Upper lobe of right lung (tissue), 1 donor: ENCODE results near the gene KCNJ15. TPM values are rescaled to one million over a fixed set of nuclear protein-coding genes. Genes with fewer than 3 reads are reported as not detected.
A peak's percentile ranks its signal among the peaks of the same experiment; 100 is the strongest.

Source experiments
- ATAC-seq: fragments of 200-7000 bp; cut with Tn5 transposase; one replicate; pipeline ENCODE4 v1.9.1; 2020; ENCODE audit warnings: mild to moderate bottlenecking, moderate library complexity
- DNase-seq: peaks from one replicate; pipeline ENCODE4 v3.0.0-alpha.2; 2020
- H3K27ac ChIP-seq: fragments of 200-600 bp; one replicate; pipeline ENCODE4 v1.8.0; 2022
- H3K27me3 ChIP-seq: fragments of 200-600 bp; one replicate; pipeline ENCODE4 v1.8.0; 2022; ENCODE audit warnings: mild to moderate bottlenecking
- H3K36me3 ChIP-seq: fragments of 200-600 bp; one replicate; pipeline ENCODE4 v1.8.0; 2022
- H3K4me1 ChIP-seq: fragments of 200-600 bp; one replicate; pipeline ENCODE4 v1.8.0; 2022
- H3K4me3 ChIP-seq: fragments of 200-600 bp; one replicate; pipeline ENCODE4 v1.8.0; 2022; ENCODE audit warnings: mild to moderate bottlenecking
- H3K9me3 ChIP-seq: fragments of 200-600 bp; one replicate; pipeline ENCODE4 v1.8.0; 2022
- CTCF ChIP-seq: fragments of 200-600 bp; IDR thresholded peaks from one replicate; pipeline ENCODE4 v1.8.0; 2022; ENCODE audit warnings: antibody characterized with exemption
- intact Hi-C: fragments of 100-400 bp; cut with DNase I; formaldehyde crosslinking; loops from one replicate; pipeline ENCODE4 v1.11.0; 2022
- total RNA-seq: library from RNA; stranded (reverse); fragmentation: NEBNext Ultra II Directional; extraction: Animal tissue kit (Norgen Biotek cat#: 25700); gene quantifications from one replicate; pipeline ENCODE4 v1.2.1, GENCODE V29; 2021
- donor health status: DM: no; HTN: yes; CAD: no; lungs with severe emphysema.

KCNJ15 gene
- total RNA-seq, 1 donor from 2014 or later = 80.1 TPM

- intact Hi-C loops = no loop called here
- H3K4me1 ChIP-seq = peaks cover 40% of the 10 kb centered on the region
- DNase-seq = no peak
- no peak overlapping the region for H3K27ac ChIP-seq
- ATAC-seq = no peak
- TF ChIP-seq CTCF = no peak
- no peak overlapping the region for H3K4me3 ChIP-seq
- H3K36me3 ChIP-seq = no peaks in the 10 kb centered on the region
- no peaks in the 10 kb centered on the region for H3K27me3 ChIP-seq
- no peaks in the 10 kb centered on the region for H3K9me3 ChIP-seq
These were observed 10.5 kb downstream of the KCNJ15 start for GRCh38 chr21:38267136-38267755.

- Histone ChIP-seq H3K27me3 (no peaks in the 10 kb centered on the region), H3K9me3 (no peaks in the 10 kb centered on the region), H3K4me1 (peaks cover 40% of the 10 kb centered on the region), H3K4me3 (no peak overlapping the region), H3K27ac (no peak overlapping the region), H3K36me3 (no peaks in the 10 kb centered on the region)
- no peak for TF ChIP-seq CTCF
- intact Hi-C loops = no loop called here
- DNase-seq (no peak), ATAC-seq (peak; percentile 11)
These were observed 11.4 kb downstream of the KCNJ15 start for GRCh38 chr21:38267991-38268863.

GRCh38 chr21:38268864-38269575 is 12.2 kb downstream of the KCNJ15 start:
- H3K27ac ChIP-seq = no peak overlapping the region
- DNase-seq (no peak), ATAC-seq (no peak)
- no peaks in the 10 kb centered on the region for H3K27me3 ChIP-seq
- H3K4me3 ChIP-seq = no peak overlapping the region
- intact Hi-C loops = no loop called here
- no peak for TF ChIP-seq CTCF
- H3K36me3 ChIP-seq = no peaks in the 10 kb centered on the region
- no peaks in the 10 kb centered on the region for H3K9me3 ChIP-seq
- peaks cover 40% of the 10 kb centered on the region for H3K4me1 ChIP-seq

GRCh38 chr21:38269576-38269936 is 12.8 kb downstream of the KCNJ15 start:
- Histone ChIP-seq H3K27ac (no peak overlapping the region), H3K4me3 (no peak overlapping the region), H3K36me3 (no peaks in the 10 kb centered on the region), H3K27me3 (no peaks in the 10 kb centered on the region), H3K4me1 (peaks cover 40% of the 10 kb centered on the region), H3K9me3 (no peaks in the 10 kb centered on the region)
- intact Hi-C loops = no loop called here
- DNase-seq = no peak
- ATAC-seq = no peak
- TF ChIP-seq CTCF = no peak

- Histone ChIP-seq H3K4me3 (no peak overlapping the region), H3K27me3 (no peaks in the 10 kb centered on the region), H3K9me3 (no peaks in the 10 kb centered on the region), H3K27ac (no peak overlapping the region), H3K36me3 (no peaks in the 10 kb centered on the region), H3K4me1 (peaks cover 31% of the 10 kb centered on the region)
- peak; percentile 46 for ATAC-seq
- DNase-seq = no peak
- no peak for TF ChIP-seq CTCF
- intact Hi-C loops = no loop called here
These were observed 15.4 kb downstream of the KCNJ15 start for GRCh38 chr21:38272215-38272614.
